Measurements from ENCODE around the gene BAD. TPM values are rescaled to one million over a fixed set of nuclear protein-coding genes. Genes with fewer than 3 reads are reported as not detected.
A peak's percentile ranks its signal among the peaks of the same experiment; 100 is the strongest.

BAD gene
- total and polyA plus RNA-seq, 2 of the 13 experiments (the other 11 are each of a cell fraction or from before 2014, with no cell fraction given) = 17.9 to 28.5 TPM

GRCh38 chr11:64220271-64220670 is 64.2 kb downstream of the BAD start:
- H3K9ac ChIP-seq (ENCODE audit: insufficient read depth, low read depth, low read length) = no peak overlapping the region
- no TSS peak for BruUV-seq (replicated peaks)
- H2AFZ ChIP-seq (ENCODE audit: low read length) = no peak overlapping the region
- peak; percentile 5; the same call in 2 of the 3 replicates for ATAC-seq
- H3K4me1 ChIP-seq (ENCODE audit: insufficient read depth, low read length) = peaks cover 37% of the 10 kb centered on the region
- H3K79me2 ChIP-seq (ENCODE audit: insufficient read depth, low read length) = no peaks in the 10 kb centered on the region
- 95% methylated on average over 2 of the region's 17 CpGs for WGBS (ENCODE audit: low lambda C conversion rate)
- no peak overlapping the region for H3K27ac ChIP-seq (ENCODE audit: extremely low read length, insufficient read depth, low read length)
- no peaks in the 10 kb centered on the region for H3K9me3 ChIP-seq (ENCODE audit: low read length)
- no peak overlapping the region for H3K4me2 ChIP-seq (ENCODE audit: low read depth, low read length)
- peaks cover 0 to 3% of the 10 kb centered on the region in 2 experiments; a peak in 2 of 5 replicates for H3K36me3 ChIP-seq (replicated peaks in 1 of 2; ENCODE audit: control insufficient read depth in 1 of 2, insufficient read depth in 2 of 2, low read length in 2 of 2)
- in situ Hi-C loops (cut with HindIII; ENCODE audit: extremely low pct_ligation_motif_present, low pct_unique_long_range_greater_than_20kb) = no loop called here
- H3K27me3 ChIP-seq (ENCODE audit: control insufficient read depth in 1 of 2, insufficient read depth in 2 of 2, low read length in 2 of 2) = no peaks in the 10 kb centered on the region
- ChIA-PET CTCF (ENCODE audit: low intra/inter-chr PET ratio, low total read pairs) (no interaction called here), POLR2A (no interaction called here)
- peak; percentile 28 for TF ChIP-seq AGO1 (IDR thresholded peaks at IDR 0.05; ENCODE audit: low read depth, low read length, poor library complexity, severe bottlenecking)
- no peak for TF ChIP-seq ZNF274 (CRISPR knock-in tag; IDR thresholded peaks at IDR 0.05)
- TF ChIP-seq, protein P1, sequence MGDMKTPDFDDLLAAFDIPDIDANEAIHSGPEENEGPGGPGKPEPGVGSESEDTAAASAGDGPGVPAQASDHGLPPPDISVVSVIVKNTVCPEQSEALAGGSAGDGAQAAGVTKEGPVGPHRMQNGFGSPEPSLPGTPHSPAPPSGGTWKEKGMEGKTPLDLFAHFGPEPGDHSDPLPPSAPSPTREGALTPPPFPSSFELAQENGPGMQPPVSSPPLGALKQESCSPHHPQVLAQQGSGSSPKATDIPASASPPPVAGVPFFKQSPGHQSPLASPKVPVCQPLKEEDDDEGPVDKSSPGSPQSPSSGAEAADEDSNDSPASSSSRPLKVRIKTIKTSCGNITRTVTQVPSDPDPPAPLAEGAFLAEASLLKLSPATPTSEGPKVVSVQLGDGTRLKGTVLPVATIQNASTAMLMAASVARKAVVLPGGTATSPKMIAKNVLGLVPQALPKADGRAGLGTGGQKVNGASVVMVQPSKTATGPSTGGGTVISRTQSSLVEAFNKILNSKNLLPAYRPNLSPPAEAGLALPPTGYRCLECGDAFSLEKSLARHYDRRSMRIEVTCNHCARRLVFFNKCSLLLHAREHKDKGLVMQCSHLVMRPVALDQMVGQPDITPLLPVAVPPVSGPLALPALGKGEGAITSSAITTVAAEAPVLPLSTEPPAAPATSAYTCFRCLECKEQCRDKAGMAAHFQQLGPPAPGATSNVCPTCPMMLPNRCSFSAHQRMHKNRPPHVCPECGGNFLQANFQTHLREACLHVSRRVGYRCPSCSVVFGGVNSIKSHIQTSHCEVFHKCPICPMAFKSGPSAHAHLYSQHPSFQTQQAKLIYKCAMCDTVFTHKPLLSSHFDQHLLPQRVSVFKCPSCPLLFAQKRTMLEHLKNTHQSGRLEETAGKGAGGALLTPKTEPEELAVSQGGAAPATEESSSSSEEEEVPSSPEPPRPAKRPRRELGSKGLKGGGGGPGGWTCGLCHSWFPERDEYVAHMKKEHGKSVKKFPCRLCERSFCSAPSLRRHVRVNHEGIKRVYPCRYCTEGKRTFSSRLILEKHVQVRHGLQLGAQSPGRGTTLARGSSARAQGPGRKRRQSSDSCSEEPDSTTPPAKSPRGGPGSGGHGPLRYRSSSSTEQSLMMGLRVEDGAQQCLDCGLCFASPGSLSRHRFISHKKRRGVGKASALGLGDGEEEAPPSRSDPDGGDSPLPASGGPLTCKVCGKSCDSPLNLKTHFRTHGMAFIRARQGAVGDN (CRISPR knock-in tag; IDR thresholded peaks at IDR 0.05) = peak; percentile 22; the same call in 1 of the 2 replicates
- TF ChIP-seq ARID2 (CRISPR knock-in tag; IDR thresholded peaks at IDR 0.05; ENCODE audit: borderline replicate concordance) = no peak
- TF ChIP-seq, protein P2, sequence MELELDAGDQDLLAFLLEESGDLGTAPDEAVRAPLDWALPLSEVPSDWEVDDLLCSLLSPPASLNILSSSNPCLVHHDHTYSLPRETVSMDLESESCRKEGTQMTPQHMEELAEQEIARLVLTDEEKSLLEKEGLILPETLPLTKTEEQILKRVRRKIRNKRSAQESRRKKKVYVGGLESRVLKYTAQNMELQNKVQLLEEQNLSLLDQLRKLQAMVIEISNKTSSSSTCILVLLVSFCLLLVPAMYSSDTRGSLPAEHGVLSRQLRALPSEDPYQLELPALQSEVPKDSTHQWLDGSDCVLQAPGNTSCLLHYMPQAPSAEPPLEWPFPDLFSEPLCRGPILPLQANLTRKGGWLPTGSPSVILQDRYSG (CRISPR knock-in tag; IDR thresholded peaks at IDR 0.05) = no peak
- TF ChIP-seq XBP1 (CRISPR knock-in tag; IDR thresholded peaks at IDR 0.05) = no peak
- TF ChIP-seq ZBTB37 (CRISPR knock-in tag; IDR thresholded peaks at IDR 0.05) = no peak
- TF ChIP-seq, protein P3, sequence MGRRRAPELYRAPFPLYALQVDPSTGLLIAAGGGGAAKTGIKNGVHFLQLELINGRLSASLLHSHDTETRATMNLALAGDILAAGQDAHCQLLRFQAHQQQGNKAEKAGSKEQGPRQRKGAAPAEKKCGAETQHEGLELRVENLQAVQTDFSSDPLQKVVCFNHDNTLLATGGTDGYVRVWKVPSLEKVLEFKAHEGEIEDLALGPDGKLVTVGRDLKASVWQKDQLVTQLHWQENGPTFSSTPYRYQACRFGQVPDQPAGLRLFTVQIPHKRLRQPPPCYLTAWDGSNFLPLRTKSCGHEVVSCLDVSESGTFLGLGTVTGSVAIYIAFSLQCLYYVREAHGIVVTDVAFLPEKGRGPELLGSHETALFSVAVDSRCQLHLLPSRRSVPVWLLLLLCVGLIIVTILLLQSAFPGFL (CRISPR knock-in tag; IDR thresholded peaks at IDR 0.05) = no peak
- TF ChIP-seq, protein P4, sequence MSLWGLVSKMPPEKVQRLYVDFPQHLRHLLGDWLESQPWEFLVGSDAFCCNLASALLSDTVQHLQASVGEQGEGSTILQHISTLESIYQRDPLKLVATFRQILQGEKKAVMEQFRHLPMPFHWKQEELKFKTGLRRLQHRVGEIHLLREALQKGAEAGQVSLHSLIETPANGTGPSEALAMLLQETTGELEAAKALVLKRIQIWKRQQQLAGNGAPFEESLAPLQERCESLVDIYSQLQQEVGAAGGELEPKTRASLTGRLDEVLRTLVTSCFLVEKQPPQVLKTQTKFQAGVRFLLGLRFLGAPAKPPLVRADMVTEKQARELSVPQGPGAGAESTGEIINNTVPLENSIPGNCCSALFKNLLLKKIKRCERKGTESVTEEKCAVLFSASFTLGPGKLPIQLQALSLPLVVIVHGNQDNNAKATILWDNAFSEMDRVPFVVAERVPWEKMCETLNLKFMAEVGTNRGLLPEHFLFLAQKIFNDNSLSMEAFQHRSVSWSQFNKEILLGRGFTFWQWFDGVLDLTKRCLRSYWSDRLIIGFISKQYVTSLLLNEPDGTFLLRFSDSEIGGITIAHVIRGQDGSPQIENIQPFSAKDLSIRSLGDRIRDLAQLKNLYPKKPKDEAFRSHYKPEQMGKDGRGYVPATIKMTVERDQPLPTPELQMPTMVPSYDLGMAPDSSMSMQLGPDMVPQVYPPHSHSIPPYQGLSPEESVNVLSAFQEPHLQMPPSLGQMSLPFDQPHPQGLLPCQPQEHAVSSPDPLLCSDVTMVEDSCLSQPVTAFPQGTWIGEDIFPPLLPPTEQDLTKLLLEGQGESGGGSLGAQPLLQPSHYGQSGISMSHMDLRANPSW (CRISPR knock-in tag; IDR thresholded peaks at IDR 0.05; ENCODE audit: borderline replicate concordance) = no peak
- no peak for TF ChIP-seq XRCC5 (optimal IDR thresholded peaks at IDR 0.05; ENCODE audit: low read length)
- no peak for TF ChIP-seq NR2C2 (CRISPR knock-in tag; IDR thresholded peaks at IDR 0.05; ENCODE audit: borderline replicate concordance)
- TF ChIP-seq, protein P5, sequence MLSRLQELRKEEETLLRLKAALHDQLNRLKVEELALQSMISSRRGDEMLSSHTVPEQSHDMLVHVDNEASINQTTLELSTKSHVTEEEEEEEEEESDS (CRISPR knock-in tag; IDR thresholded peaks at IDR 0.05; ENCODE audit: borderline replicate concordance) = no peak
- TF ChIP-seq AGO2 (optimal IDR thresholded peaks at IDR 0.05; ENCODE audit: low read depth, low read length) = peak; percentile 59
- no peak for FAIRE-seq
- DNase-seq (ENCODE audit: low spot score) = no peak
- no peaks in the 10 kb centered on the region for H4K20me1 ChIP-seq (ENCODE audit: insufficient read depth, low read length)
- intact Hi-C loops (cut with micrococcal nuclease; ENCODE audit: unreplicated experiment) = no loop called here
- no peak overlapping the region for H3K4me3 ChIP-seq (replicated peaks in 1 of 3; ENCODE audit: insufficient read depth in 1 of 3, low read depth in 2 of 3, low read length in 3 of 3)
